ENCODE results near the gene TP53TG5. TPM values are rescaled to one million over a fixed set of nuclear protein-coding genes. Genes with fewer than 3 reads are reported as not detected.

The TP53TG5 gene
- total RNA-seq, 1 experiment from 2014 or later: not detected

- in situ Hi-C loops (cut with HindIII; ENCODE audit: low pct_unique_long_range_greater_than_20kb, low sequenced_read_pairs) (no loop called here), intact Hi-C loops (cut with micrococcal nuclease; ENCODE audit: unreplicated experiment) (no loop called here)
- Histone ChIP-seq H3K36me3 (ENCODE audit: control insufficient read depth, insufficient read depth, low read length) (no peaks in the 10 kb centered on the region; the same call in 1 of the 2 replicates), H3K4me3 (ENCODE audit: low read depth in 2 of 2, low read length in 2 of 2) (no peak overlapping the region), H3K27me3 (ENCODE audit: control insufficient read depth, insufficient read depth, low read length) (no peaks in the 10 kb centered on the region), H3K27ac (ENCODE audit: low read length) (no peak overlapping the region), H3K4me1 (ENCODE audit: control insufficient read depth, insufficient read depth, low read length) (peaks cover 6% of the 10 kb centered on the region; the same call in 1 of the 2 replicates), H3K9me3 (ENCODE audit: control insufficient read depth, insufficient read depth, low read depth, low read length) (no peaks in the 10 kb centered on the region)
- BruUV-seq (replicated peaks): no TSS peak
- CTCF ChIA-PET: interaction anchor here (3.8 kb wide), 1 partner anchor 62 kb away, joined by 47 read pairs; no protein-coding TSS in a partner anchor
- DNase-seq (ENCODE audit: low read depth, low spot score) (no peak), ATAC-seq (no peak)
- TF ChIP-seq POLR2AphosphoS5 (IDR thresholded peaks at IDR 0.05; ENCODE audit: low read depth, low read length): no peak
- no peak for TF ChIP-seq CTCF (IDR thresholded peaks at IDR 0.05)
- no peak for TF ChIP-seq TCF7L2 (IDR thresholded peaks at IDR 0.05; ENCODE audit: low read depth, low read length)
- no peak for TF ChIP-seq SIN3A (IDR thresholded peaks at IDR 0.05; ENCODE audit: borderline replicate concordance, insufficient read depth, low read depth, low read length)
- no peak for TF ChIP-seq REST (IDR thresholded peaks at IDR 0.05; ENCODE audit: insufficient read depth in 1 of 2, low read depth in 2 of 2, low read length in 1 of 2)
- POLR2A ChIA-PET: no interaction called here
Measured at GRCh38 chr20:45374966-45375365, 3.2 kb downstream of the TP53TG5 start.

- peak overlapping the region; percentile 46 to 75; a peak in 3 of 4 replicates for H3K4me3 ChIP-seq (ENCODE audit: low read depth in 2 of 2, low read length in 2 of 2)
- no peaks in the 10 kb centered on the region for H3K9me3 ChIP-seq (ENCODE audit: control insufficient read depth, insufficient read depth, low read depth, low read length)
- no peaks in the 10 kb centered on the region for H3K27me3 ChIP-seq (ENCODE audit: control insufficient read depth, insufficient read depth, low read length)
- in situ Hi-C loops (cut with HindIII; ENCODE audit: low pct_unique_long_range_greater_than_20kb, low sequenced_read_pairs): no loop called here
- no peaks in the 10 kb centered on the region; the same call in 1 of the 2 replicates for H3K36me3 ChIP-seq (ENCODE audit: control insufficient read depth, insufficient read depth, low read length)
- no peak for TF ChIP-seq TCF7L2 (IDR thresholded peaks at IDR 0.05; ENCODE audit: low read depth, low read length)
- no peak; the same call in 1 of the 2 replicates for TF ChIP-seq CTCF (IDR thresholded peaks at IDR 0.05)
- no peak for TF ChIP-seq SIN3A (IDR thresholded peaks at IDR 0.05; ENCODE audit: borderline replicate concordance, insufficient read depth, low read depth, low read length)
- TF ChIP-seq POLR2AphosphoS5 (IDR thresholded peaks at IDR 0.05; ENCODE audit: low read depth, low read length): no peak
- TF ChIP-seq REST (IDR thresholded peaks at IDR 0.05; ENCODE audit: insufficient read depth in 1 of 2, low read depth in 2 of 2, low read length in 1 of 2): no peak
- DNase-seq (ENCODE audit: low read depth, low spot score) (no peak), ATAC-seq (no peak)
- POLR2A ChIA-PET: interaction anchor here (0.5 to 0.9 kb wide), 3 partner anchors 11 to 148 kb away, joined by 4 to 5 read pairs (median 5); partner anchors contain the start of gene SYS1
- peaks cover 6% of the 10 kb centered on the region; the same call in 1 of the 2 replicates for H3K4me1 ChIP-seq (ENCODE audit: control insufficient read depth, insufficient read depth, low read length)
- intact Hi-C loops (cut with micrococcal nuclease; ENCODE audit: unreplicated experiment): no loop called here
- no TSS peak for BruUV-seq (replicated peaks)
- CTCF ChIA-PET: interaction anchor here (0.6 to 3.8 kb wide), 10 partner anchors 11 to 238 kb away, joined by 3 to 47 read pairs (median 5); partner anchors contain the start of genes PIGT and SYS1
- no peak overlapping the region for H3K27ac ChIP-seq (ENCODE audit: low read length)
Measured at GRCh38 chr20:45374101-45374467, 4.0 kb downstream of the TP53TG5 start.

Data from Panc1 (cell line).